GM21723 (cell line): ENCODE measurements around the gene RPS19.

Source experiments
- ATAC-seq: cut with Tn5 transposase; IDR thresholded peaks from one replicate; pipeline ENCODE4 v1.9.1; 2021; ENCODE audit warnings: mild to moderate bottlenecking, moderate library complexity; ENCODE audit not compliant: unreplicated experiment

The RPS19 gene

GRCh38 chr19:41897181-41897580 lies 37.1 kb downstream of the RPS19 start:
- ATAC-seq = no peak

- no peak for ATAC-seq
These were observed 37.8 kb downstream of the RPS19 start for GRCh38 chr19:41897820-41898219.

- no peak for ATAC-seq
These were observed 38.2 kb downstream of the RPS19 start for GRCh38 chr19:41898235-41898634.

- ATAC-seq = no peak
These were observed 41.8 kb downstream of the RPS19 start for GRCh38 chr19:41901707-41902360.

GRCh38 chr19:41902594-41902993 lies 42.5 kb downstream of the RPS19 start:
- ATAC-seq = no peak

GRCh38 chr19:41903193-41903953 lies 43.3 kb downstream of the RPS19 start:
- ATAC-seq = no peak

GRCh38 chr19:41904118-41904870 lies 44.2 kb downstream of the RPS19 start:
- ATAC-seq = no peak

GRCh38 chr19:41905273-41906002 lies 45.4 kb downstream of the RPS19 start:
- ATAC-seq = no peak

- no peak for ATAC-seq
These were observed 46.2 kb downstream of the RPS19 start for GRCh38 chr19:41906271-41906670.

GRCh38 chr19:41906916-41907680 lies 47.0 kb downstream of the RPS19 start:
- no peak for ATAC-seq

GRCh38 chr19:41907994-41908615 lies 48.0 kb downstream of the RPS19 start:
- no peak for ATAC-seq

GRCh38 chr19:41908724-41909464 lies 48.8 kb downstream of the RPS19 start:
- no peak for ATAC-seq

GRCh38 chr19:41909706-41910105 lies 49.7 kb downstream of the RPS19 start:
- ATAC-seq = no peak

GRCh38 chr19:41910240-41910991 lies 50.4 kb downstream of the RPS19 start:
- no peak for ATAC-seq

- ATAC-seq = no peak
These were observed 51.2 kb downstream of the RPS19 start for GRCh38 chr19:41910992-41911888.

GRCh38 chr19:41911889-41912731 lies 52.1 kb downstream of the RPS19 start:
- ATAC-seq = no peak
